Neural progenitor cell (in vitro differentiated cells): ENCODE measurements around the gene FAM193B. TPM values are rescaled to one million over a fixed set of nuclear protein-coding genes. Genes with fewer than 3 reads are reported as not detected.

Experiments used
- DNase-seq: peaks from one replicate; pipeline ENCODE4 v3.0.0-alpha.2; 2016; ENCODE audit warnings: low spot score
- H2AFZ ChIP-seq: fragments of 200-600 bp; sonication (generic); replicated peaks from 2 replicates; pipeline ENCODE4 v1.6.1; 2016; ENCODE audit warnings: antibody characterized with exemption
- H3F3A ChIP-seq: fragments of 200-600 bp; sonication (generic); 2 replicates; pipeline ENCODE4 v1.6.1; 2016; ENCODE audit warnings: antibody characterized with exemption, low read depth
- H3K27ac ChIP-seq: fragments of 200-600 bp; sonication (generic); 2 replicates; pipeline ENCODE4 v1.5.1; 2016; ENCODE audit warnings: mild to moderate bottlenecking
- H3K27me3 ChIP-seq: fragments of 200-600 bp; sonication (generic); 2 replicates; pipeline ENCODE4 v1.6.1; 2016; ENCODE audit warnings: mild to moderate bottlenecking, moderate library complexity
- H3K36me3 ChIP-seq: fragments of 200-600 bp; sonication (generic); 2 replicates; pipeline ENCODE4 v1.5.1; 2016
- H3K4me1 ChIP-seq: fragments of 200-600 bp; sonication (generic); 2 replicates; pipeline ENCODE4 v1.6.1; 2016; ENCODE audit warnings: mixed run types
- H3K4me2 ChIP-seq: fragments of 200-600 bp; sonication (generic); 2 replicates; pipeline ENCODE4 v1.6.1; 2016
- H3K4me3 ChIP-seq: fragments of 200-600 bp; sonication (generic); 2 replicates; pipeline ENCODE4 v1.5.1; 2016
- H3K79me2 ChIP-seq: fragments of 200-600 bp; sonication (generic); 2 replicates; pipeline ENCODE4 v1.6.1; 2016; ENCODE audit warnings: low read depth
- H3K9ac ChIP-seq: fragments of 200-600 bp; sonication (generic); 2 replicates; pipeline ENCODE4 v1.6.1; 2016
- H3K9me3 ChIP-seq: fragments of 200-600 bp; sonication (generic); 2 replicates; pipeline ENCODE4 v1.5.1; 2016; ENCODE audit warnings: low read depth
- H4K20me1 ChIP-seq: fragments of 200-600 bp; sonication (generic); 2 replicates; pipeline ENCODE4 v1.6.1; 2016; ENCODE audit warnings: low read depth
- H3K27ac Mint-ChIP-seq: 3 replicates; pipeline ENCODE4 v1.8.0; 2021; ENCODE audit warnings: mixed read lengths
- H3K27me3 Mint-ChIP-seq: 2 replicates; pipeline ENCODE4 v1.8.0; 2022; ENCODE audit warnings: low read depth, mild to moderate bottlenecking, inconsistent platforms, moderate library complexity, mixed read lengths; ENCODE audit not compliant: insufficient read depth
- H3K36me3 Mint-ChIP-seq: 3 replicates; pipeline ENCODE4 v1.8.0; 2021; ENCODE audit warnings: mixed read lengths
- H3K4me1 Mint-ChIP-seq: 3 replicates; pipeline ENCODE4 v1.8.0; 2021; ENCODE audit warnings: mixed read lengths
- H3K4me3 Mint-ChIP-seq: 3 replicates; pipeline ENCODE4 v1.8.0; 2021; ENCODE audit warnings: mild to moderate bottlenecking, moderate library complexity, mixed read lengths
- H3K9me3 Mint-ChIP-seq: 3 replicates; pipeline ENCODE4 v1.8.0; 2020; ENCODE audit warnings: mixed read lengths
- EZH2 ChIP-seq: fragments of 200-600 bp; sonication (generic); IDR thresholded peaks from 2 replicates; pipeline ENCODE4 v1.6.1; 2017; ENCODE audit warnings: antibody characterized with exemption, mild to moderate bottlenecking, moderate library complexity
- EZH2phosphoT487 ChIP-seq: fragments of 200-600 bp; sonication (generic); IDR thresholded peaks from 2 replicates; pipeline ENCODE4 v1.6.1; 2017; ENCODE audit warnings: antibody characterized with exemption
- total RNA-seq: library from RNA; depleted of rRNA; stranded (reverse); fragments of >200 nt; gene quantifications from 2 replicates; pipeline ENCODE4 v1.2.3, GENCODE V29; 2015; ENCODE audit warnings: low replicate concordance
- TF ChIP-seq, protein P1 (sequence below): fragments of 200-600 bp; sonication (generic); IDR thresholded peaks from 2 replicates; pipeline ENCODE4 v1.5.1; 2017; ENCODE audit warnings: antibody characterized with exemption, mild to moderate bottlenecking

The FAM193B gene
- total RNA-seq, 1 donor from 2014 or later = 42.5 TPM

DNA sequence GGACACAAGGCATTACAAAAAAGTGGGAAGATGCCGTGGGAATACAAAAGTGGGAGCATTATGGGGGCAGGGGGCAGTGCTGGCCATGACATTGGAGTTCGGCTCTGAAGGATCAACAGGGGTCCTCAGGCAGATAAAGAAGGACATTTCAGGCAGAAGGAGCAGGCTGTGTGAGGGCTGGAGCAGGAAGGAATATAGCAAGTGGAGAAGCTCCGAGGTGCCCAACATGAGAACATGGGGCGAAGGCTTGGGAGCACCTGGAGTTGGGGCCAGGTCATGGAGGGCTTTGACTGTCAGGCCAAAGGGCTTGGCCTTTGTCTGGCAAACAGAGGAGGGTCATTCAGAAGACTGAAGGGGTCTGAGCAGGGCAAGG is 48.1 kb upstream of the FAM193B start:
- Histone ChIP-seq H2AFZ (no peak overlapping the region), H3K9me3 (no peaks in the 10 kb centered on the region), H3F3A (peaks cover 17% of the 10 kb centered on the region), H3K9ac (no peak overlapping the region), H3K4me1 (no peaks in the 10 kb centered on the region), H3K27ac (no peak overlapping the region), H4K20me1 (no peaks in the 10 kb centered on the region), H3K27me3 (peaks cover 22% of the 10 kb centered on the region), H3K36me3 (no peaks in the 10 kb centered on the region), H3K4me2 (no peak overlapping the region), H3K79me2 (peaks cover 4% of the 10 kb centered on the region), H3K4me3 (no peak overlapping the region)
- Mint-ChIP-seq H3K9me3 (no peaks in the 10 kb centered on the region), H3K36me3 (peaks cover 2% of the 10 kb centered on the region), H3K4me1 (peaks cover 20% of the 10 kb centered on the region), H3K27me3 (peaks cover 9% of the 10 kb centered on the region), H3K4me3 (peak overlapping the region; percentile 33), H3K27ac (no peak overlapping the region)
- DNase-seq = no peak
- TF ChIP-seq EZH2 = no peak
- TF ChIP-seq, protein P1, sequence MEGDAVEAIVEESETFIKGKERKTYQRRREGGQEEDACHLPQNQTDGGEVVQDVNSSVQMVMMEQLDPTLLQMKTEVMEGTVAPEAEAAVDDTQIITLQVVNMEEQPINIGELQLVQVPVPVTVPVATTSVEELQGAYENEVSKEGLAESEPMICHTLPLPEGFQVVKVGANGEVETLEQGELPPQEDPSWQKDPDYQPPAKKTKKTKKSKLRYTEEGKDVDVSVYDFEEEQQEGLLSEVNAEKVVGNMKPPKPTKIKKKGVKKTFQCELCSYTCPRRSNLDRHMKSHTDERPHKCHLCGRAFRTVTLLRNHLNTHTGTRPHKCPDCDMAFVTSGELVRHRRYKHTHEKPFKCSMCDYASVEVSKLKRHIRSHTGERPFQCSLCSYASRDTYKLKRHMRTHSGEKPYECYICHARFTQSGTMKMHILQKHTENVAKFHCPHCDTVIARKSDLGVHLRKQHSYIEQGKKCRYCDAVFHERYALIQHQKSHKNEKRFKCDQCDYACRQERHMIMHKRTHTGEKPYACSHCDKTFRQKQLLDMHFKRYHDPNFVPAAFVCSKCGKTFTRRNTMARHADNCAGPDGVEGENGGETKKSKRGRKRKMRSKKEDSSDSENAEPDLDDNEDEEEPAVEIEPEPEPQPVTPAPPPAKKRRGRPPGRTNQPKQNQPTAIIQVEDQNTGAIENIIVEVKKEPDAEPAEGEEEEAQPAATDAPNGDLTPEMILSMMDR = no peak

DNA sequence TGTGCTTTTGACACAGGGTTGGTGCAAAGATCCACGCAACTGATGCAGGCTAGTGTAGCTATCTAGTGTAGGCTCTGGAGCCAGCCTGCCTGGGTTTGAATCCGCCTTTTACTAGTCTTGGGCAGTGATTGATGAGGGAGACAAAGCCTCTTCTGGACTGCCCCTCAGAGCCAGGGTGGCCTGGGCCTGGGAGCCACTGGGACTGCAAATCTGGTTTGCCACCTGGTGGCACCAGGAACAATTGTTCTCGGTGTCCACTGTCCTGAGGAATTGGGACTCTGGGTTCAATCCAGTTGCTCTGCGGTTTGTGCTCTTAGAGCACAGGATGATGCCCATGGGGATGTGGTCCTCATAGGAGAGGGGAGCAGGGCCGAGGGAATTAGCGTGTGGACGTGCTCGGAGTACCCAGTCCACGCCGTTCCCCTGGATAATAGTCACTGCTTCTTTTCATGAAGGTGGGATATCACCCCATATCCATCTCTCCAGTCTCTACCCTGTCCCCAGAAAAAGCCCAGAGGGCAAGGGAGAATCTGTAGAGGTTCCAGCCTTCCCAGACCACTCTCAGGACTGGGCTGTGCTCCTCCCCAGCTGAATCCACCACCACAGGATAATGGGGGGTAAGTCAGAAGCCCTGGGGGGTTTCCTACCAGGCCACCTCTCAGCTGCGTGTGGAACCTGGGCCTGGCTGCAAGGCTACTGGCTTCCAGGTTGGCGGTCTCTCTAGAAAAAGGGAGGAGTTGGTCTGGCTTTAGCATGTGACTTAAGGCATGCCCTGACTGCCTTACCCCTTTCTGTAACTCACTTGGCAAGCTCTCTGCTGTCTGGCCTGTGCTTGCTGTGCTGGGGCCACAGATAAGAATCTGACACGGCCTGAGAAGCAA is 47.5 kb upstream of the FAM193B start:
- peak; percentile 45 for DNase-seq
- peaks cover 22% of the 10 kb centered on the region for H3K27me3 ChIP-seq
- H3K4me3 ChIP-seq = no peak overlapping the region
- Mint-ChIP-seq H3K27me3 (peaks cover 7% of the 10 kb centered on the region), H3K4me3 (peak overlapping the region; percentile 96), H3K4me1 (peaks cover 18% of the 10 kb centered on the region), H3K36me3 (peaks cover 2% of the 10 kb centered on the region), H3K27ac (no peak overlapping the region), H3K9me3 (no peaks in the 10 kb centered on the region)
- no peaks in the 10 kb centered on the region for H3K36me3 ChIP-seq
- H3F3A ChIP-seq = peaks cover 12% of the 10 kb centered on the region
- H3K79me2 ChIP-seq = peaks cover 4% of the 10 kb centered on the region
- no peak overlapping the region for H3K4me2 ChIP-seq
- no peak overlapping the region for H3K27ac ChIP-seq
- no peak overlapping the region for H2AFZ ChIP-seq
- no peak overlapping the region for H3K9ac ChIP-seq
- H3K4me1 ChIP-seq = no peaks in the 10 kb centered on the region
- no peaks in the 10 kb centered on the region for H3K9me3 ChIP-seq
- H4K20me1 ChIP-seq = no peaks in the 10 kb centered on the region
- TF ChIP-seq, protein P1 = no peak
- no peak for TF ChIP-seq EZH2phosphoT487
- TF ChIP-seq EZH2 = no peak

DNA sequence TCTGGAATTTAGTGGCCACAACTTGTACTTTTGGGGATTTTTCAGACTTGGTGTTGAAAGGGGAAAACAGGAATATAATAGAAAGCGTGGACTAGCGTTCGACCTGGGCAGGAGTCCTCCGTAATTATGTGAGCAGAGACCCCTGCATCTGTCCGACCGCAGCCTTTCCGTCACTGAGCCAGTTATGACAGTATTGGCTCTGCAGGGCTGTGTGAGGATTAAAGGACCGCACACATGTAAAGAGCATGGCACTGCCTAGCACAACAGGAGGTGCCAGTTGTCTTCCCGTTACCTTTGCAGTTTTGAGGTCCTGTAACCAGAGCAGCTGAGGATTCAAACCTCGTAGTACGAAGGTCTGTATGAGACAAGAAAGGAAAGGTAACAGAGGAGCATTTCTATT is 46.8 kb upstream of the FAM193B start:
- H3K27me3 ChIP-seq = peaks cover 22% of the 10 kb centered on the region
- H3K27ac ChIP-seq = no peak overlapping the region
- TF ChIP-seq, protein P1 = no peak
- TF ChIP-seq EZH2 (no peak), EZH2phosphoT487 (no peak)
- H2AFZ ChIP-seq = no peak overlapping the region
- peaks cover 18% of the 10 kb centered on the region for H3K4me1 Mint-ChIP-seq
- H3K36me3 ChIP-seq = no peaks in the 10 kb centered on the region
- no peaks in the 10 kb centered on the region for H3K9me3 Mint-ChIP-seq
- H3K79me2 ChIP-seq = peaks cover 4% of the 10 kb centered on the region
- peak overlapping the region; percentile 96 for H3K4me3 Mint-ChIP-seq
- no peak overlapping the region for H3K27ac Mint-ChIP-seq
- H3K4me3 ChIP-seq = peak overlapping the region; percentile 56
- DNase-seq = no peak
- H3F3A ChIP-seq = peaks cover 12% of the 10 kb centered on the region
- peak overlapping the region; percentile 80 for H3K4me2 ChIP-seq
- no peak overlapping the region for H3K9ac ChIP-seq
- no peaks in the 10 kb centered on the region for H3K4me1 ChIP-seq
- H3K27me3 Mint-ChIP-seq = peaks cover 7% of the 10 kb centered on the region
- H3K36me3 Mint-ChIP-seq = peaks cover 6% of the 10 kb centered on the region
- H4K20me1 ChIP-seq = no peaks in the 10 kb centered on the region
- no peaks in the 10 kb centered on the region for H3K9me3 ChIP-seq
